Fibroblast of skin of left biceps (primary cell): ENCODE data around the gene HAGHL.
A peak's percentile ranks its signal among the peaks of the same experiment; 100 is the strongest.

Experiments
- DNase-seq, 2 experiments: peaks; one replicate each; pipeline ENCODE4 v3.0.0-alpha.2; 2013; ENCODE audit warnings: low read depth in 2 of 2

The HAGHL gene, protein sequence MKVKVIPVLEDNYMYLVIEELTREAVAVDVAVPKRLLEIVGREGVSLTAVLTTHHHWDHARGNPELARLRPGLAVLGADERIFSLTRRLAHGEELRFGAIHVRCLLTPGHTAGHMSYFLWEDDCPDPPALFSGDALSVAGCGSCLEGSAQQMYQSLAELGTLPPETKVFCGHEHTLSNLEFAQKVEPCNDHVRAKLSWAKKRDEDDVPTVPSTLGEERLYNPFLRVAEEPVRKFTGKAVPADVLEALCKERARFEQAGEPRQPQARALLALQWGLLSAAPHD

DNA sequence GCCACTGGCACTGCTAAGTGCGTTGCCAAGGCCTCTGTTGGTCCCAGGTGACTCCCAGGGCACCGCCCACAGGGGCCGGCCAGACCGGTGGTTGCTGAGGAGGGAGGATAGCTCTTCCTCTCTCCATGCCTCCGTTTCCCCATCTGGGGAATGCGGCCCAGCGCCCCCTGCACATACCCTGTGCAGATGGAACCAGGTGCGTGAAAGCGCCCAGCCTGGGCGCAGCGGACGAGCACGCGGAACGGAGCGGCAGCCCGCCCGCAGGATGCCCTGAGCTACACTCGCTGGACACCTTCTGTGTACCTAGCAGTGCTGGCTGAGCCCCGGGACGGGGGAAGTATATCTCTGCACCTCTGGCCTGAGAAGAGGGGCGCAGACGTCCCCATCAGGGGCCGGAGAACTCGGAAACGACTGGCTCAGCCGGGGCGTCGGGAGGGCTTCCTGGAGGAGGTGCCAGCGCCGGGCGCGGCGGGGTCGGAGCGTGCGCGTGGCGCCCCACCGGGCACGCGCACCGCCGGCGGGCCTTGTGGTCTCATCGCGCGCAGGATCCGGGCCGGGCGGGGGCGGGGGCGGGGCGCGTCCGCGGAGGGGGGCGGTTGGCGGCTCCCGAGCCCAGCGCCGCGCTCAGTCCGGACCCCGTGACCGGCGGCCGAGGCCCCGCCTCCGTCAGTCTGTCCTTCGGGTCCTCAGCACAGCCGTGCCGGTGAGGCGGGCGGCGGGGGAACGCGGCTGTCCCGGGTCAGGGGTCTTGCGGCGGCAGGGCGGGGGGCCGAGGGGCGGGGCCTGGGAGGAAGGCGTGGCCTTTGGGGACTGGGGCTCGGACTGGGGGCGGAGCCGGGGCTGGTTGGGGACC is at the start of gene HAGHL, which contains the start of gene CCDC78:
Gene HAGHL (plus strand): TSS at position 669 of the 853 bp plus-strand sequence. CDS start 404 bp downstream, outside the sequence.
Gene CCDC78 (minus strand): TSS at position 6 of the 853 bp plus-strand sequence. CDS start 76 bp downstream, outside the sequence.
- DNase-seq: no peak

DNA sequence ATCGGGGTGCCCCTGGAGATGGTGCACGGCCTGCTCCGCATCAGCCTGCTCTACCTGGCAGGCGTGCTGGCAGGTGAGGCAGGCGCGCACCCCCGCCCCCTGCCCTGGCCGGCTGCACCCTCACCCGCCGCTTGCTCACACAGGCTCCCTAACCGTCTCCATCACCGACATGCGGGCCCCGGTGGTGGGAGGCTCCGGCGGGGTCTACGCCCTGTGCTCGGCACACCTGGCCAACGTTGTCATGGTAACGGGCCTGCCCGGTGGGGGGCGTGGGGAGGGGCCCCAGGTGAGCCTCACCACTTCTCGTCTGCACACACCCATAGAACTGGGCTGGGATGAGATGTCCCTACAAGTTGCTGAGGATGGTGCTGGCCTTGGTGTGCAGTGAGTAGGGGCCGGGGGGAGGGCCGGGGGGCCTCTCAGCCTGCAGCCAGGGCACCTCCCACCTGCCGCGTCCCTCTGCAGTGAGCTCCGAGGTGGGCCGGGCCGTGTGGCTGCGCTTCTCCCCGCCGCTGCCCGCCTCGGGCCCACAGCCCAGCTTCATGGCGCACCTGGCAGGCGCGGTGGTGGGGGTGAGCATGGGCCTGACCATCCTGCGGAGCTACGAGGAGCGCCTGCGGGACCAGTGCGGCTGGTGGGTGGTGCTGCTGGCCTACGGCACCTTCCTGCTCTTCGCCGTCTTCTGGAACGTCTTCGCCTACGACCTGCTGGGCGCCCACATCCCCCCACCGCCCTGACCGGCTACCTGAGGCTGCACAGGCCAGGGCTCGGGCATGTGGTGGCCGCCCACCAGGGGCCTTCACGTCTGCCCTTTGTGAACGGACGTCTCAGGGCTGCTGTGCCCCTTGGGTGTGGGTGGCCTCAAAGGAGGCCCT is 49.4 kb upstream of the HAGHL start:
- DNase-seq: no peak

DNA sequence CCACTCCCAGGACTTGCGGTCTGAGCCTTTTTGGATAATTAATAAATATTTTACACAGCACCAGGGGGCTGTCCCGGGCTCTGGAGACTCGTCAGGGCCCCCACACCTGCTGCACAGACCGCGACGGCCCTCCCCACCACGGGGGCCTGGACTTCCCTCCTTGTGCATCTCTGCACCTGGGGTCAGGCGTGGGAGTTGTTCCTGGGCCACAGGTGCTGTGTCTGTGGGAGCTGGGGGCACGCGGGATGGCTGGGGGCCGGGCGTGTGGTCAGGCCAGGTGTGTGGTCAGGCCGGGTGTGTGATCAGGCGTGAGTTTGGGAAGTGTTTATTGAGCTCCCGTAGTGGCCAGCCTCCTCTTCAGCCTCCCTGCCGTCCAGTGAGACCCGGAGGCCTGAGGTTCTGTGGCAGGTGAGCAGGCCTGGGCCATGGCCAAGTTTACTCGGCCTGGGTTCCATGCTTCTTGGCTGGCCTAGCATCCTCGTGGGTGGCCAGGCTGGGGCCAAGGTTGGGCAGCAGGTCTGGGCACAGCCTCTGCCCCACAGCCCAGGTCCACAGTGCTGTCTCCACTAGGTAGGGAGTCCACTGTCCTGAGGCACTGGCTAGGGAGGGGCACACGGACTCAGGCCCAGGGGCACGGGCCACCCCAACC is 48.6 kb upstream of the HAGHL start:
- no peak for DNase-seq

DNA sequence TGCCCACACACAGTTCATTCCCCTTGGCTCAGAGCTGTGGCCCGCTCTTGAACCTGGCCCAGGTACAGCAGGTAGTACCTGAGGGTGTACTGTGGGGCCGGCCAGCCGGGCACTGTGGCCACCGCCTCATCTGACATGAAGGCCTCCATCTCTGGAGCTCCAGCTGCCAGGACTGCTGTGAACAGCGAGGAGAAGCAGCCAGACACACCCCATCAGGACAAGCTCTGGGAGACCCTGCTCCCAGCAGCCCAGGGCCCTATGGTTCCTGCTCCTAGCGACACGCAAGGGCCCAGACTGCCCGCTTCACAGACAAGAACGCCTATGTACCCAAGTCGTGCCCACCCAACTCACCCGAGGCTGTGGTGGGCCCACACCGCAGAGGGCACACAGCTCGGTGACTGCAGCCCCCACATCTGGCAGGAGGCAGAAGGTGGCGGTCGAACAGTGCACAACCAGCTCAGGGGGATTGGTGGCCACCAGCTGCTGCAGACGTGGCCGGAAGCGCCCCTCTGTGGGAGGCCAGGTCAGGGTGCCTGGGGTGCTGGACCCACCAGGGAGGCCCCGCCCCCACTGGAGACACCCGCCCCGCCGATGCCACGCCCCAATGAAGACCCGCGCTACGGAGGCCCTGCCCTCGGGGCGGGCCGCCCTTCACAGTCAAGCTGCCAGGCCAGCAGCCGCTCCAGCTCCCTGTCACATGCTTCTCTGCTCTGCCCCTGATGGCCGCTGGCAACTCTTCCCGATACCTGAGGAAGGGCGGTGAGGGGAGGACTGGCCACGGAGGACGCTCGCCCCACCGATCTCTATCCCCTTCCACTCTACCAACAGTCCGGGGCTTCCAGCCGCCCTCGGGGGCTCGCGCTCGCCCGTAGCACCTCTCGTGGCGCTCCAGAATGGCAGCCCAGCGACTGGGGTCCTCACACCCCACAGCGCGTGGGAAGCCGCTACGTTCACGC is 47.8 kb upstream of the HAGHL start:
- peak; percentile 4 to 8 for DNase-seq

DNA sequence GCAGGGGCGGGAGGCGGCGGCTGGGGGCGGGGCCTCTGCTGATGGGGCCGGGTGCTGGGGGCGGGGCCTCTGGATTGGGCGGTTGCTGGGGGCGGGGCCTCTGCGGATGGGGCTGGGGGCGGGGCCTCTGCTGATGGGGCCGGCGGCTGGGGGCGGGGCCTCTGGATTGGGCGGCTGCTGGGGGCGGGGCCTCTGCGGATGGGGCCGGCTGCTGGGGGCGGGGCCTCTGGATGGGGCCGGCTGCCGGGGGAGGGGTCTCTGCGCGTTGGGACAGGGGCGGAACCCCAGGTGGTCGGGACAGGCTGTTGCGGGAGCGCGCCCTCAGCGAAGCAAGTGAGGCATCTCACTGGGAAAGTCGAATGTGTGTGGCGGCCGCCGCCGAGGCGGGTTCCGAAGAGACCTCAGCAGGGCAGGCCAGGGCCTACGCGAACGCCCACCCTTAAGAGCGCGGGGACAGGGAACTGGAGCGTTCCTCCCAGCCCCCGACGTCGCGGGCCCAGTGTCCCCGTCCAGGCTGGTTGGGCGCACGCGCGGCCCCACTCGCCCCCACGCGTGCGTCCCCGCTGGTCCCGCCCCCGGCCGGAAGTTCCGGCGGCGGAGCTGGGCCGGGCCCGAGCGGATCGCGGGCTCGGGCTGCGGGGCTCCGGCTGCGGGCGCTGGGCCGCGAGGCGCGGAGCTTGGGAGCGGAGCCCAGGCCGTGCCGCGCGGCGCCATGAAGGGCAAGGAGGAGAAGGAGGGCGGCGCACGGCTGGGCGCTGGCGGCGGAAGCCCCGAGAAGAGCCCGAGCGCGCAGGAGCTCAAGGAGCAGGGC is 46.9 kb upstream of the HAGHL start, which contains the start of gene STUB1:
Gene STUB1 (plus strand): TSS at position 597 of the 811 bp plus-strand sequence. CDS start 116 bp downstream, at position 713.
- peak; percentile 55 to 56 for DNase-seq

DNA sequence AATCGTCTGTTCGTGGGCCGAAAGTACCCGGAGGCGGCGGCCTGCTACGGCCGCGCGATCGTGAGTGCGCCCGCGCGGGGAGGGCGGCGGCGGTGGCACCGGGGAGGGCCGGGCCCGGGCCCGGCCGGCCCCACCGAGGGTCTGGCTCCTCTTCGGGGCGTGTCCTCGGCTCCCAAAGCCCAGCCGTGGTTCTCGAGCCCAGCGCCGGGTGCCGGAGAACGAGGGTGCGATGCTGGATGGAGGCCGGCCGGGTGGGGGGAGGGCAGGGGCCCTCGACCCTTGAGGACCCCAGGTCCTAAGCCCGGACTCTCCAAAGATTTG is 46.3 kb upstream of the HAGHL start:
- DNase-seq: no peak

DNA sequence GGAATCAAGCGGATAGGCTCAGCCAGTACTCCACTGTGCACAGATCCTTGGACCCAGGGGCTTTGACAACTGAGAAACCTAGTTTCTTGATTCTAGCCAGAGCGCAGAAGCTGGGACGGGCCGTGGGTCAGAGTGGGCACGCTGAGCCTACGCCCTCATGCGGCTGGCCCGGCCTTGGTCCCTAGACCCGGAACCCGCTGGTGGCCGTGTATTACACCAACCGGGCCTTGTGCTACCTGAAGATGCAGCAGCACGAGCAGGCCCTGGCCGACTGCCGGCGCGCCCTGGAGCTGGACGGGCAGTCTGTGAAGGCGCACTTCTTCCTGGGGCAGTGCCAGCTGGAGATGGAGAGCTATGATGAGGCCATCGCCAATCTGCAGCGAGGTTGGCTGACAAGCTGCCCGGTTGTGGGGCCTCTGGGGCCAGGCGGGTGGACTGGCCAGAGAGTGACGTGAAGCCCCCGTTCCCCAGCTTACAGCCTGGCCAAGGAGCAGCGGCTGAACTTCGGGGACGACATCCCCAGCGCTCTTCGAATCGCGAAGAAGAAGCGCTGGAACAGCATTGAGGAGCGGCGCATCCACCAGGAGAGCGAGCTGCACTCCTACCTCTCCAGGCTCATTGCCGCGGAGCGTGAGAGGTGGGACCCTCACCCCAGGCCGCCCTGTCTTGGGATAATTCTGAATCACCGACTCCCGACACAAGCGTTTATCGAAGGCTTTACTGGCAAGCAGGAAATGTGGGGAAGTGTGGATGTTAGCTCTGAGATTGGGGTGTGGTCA is 45.8 kb upstream of the HAGHL start:
- no peak for DNase-seq

DNA sequence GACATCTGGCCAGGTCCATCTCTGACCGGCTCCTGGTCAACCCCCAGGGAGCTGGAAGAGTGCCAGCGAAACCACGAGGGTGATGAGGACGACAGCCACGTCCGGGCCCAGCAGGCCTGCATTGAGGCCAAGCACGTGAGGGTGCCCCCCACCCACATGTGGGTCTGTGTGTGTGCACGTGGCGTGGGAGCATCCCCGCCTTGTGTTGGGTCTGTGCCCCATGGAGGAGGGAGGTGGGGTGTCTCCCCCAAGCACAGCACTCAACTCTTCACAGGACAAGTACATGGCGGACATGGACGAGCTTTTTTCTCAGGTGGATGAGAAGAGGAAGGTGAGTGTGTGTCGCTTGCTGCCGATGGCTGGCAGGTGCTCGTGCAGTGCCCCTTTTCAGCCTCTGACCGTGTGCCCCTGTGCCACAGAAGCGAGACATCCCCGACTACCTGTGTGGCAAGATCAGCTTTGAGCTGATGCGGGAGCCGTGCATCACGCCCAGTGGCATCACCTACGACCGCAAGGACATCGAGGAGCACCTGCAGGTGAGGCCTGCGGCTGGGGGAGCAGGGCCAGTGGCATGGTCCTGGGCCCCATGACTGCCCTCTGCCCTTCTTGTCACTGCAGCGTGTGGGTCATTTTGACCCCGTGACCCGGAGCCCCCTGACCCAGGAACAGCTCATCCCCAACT is 45.0 kb upstream of the HAGHL start:
- DNase-seq: no peak

DNA sequence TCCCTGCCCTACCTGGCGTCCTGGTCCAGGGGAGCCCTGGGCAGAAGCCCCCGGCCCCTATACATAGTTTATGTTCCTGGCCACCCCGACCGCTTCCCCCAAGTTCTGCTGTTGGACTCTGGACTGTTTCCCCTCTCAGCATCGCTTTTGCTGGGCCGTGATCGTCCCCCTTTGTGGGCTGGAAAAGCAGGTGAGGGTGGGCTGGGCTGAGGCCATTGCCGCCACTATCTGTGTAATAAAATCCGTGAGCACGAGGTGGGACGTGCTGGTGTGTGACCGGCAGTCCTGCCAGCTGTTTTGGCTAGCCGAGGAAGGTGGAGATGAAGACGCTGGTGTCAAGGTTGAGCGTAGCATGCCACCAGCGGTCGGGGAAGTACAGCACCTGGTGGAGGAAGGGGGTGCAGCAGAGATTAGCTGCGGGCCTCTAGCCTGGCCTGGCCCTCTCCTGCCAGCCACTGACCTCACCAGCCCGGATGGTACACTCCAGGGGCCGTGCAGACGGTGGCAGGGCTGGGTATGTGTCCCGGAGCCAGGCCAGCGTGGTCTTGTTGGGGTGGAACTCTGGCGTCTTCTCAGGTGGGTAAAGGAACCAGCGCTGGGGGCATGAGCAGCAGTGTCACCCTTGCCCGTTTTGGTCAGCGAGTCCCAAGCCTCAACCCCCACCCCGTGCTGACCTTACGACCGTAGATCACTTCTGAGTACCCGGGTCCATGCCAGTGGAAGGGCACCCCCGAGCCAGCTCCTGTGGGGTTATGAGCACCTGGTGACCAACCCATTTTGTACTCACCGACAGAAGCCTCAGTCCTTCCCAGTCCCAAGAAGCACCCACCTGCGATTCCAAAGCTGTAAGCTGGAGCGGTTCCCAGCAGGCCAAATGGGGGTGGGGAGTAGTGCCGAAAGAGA is 44.2 kb upstream of the HAGHL start:
- DNase-seq: no peak

DNA sequence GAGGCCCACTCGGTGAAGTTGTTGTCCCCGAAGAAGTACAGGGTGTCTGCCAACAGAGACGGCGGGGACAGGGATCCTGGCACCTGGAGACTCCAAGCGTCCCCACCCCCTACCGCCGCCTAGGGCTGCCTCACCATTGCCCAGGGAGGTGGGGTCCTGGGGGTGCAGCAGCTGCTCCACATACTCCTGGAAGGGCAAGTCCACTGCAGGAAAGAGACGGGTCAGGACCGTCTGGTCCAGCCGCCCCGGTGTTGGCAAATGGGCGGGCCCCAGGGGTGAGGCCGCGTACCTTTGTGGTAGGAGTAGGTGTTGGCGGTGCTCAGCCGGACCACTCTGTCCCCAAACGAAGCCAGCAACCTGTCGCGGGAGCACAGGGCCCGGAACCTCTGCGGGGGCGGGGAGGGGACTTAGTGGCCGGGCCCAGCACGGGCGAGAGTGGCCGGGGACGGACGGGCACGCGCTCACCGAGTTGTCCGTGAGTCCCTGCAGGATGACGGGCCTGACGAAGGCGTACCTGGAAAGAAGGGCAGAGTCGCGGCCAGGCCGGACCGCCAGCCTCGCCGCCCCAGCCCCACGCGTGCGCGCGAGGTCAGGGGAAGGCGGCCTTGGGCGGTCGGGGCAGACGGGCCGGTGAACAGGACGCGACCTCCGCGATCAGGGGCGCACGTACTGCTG is 43.4 kb upstream of the HAGHL start:
- DNase-seq: no peak

DNA sequence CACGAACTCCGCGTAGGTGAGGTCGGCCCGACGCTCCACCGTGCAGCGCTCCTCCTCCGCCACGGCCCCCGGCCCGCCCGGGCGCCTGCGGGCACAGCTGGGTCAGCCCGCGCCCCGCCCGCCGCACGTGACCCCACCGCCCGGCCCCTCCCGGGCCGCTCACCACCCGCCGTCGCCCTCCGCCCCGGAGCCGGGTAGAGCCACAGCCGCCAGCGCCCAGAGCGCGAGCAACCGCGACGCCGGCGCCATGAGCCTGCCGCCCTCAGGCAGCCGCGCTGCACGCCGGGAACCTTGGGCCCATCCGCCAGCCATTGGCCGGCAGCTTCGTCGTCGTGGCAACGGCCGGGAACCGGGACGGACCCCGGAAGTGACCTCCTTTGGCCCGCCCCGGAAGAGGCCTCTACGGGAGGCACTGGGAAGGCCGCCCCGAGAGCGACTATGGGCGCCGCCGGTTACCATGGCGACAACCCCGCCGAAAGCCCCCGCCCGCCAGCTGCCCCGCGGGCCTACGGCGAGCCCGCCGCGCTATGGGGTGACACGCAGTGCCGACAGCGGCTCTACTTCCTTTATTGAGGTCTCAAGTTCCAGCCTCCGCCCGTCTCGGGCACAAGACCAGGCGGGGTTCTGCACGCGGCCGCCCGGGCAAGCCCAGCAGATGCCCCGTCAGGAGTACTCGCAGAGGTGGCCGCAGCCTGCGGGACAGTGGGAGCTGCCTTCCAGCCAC is 42.7 kb upstream of the HAGHL start, which contains the start of gene JMJD8:
Gene JMJD8 (minus strand): TSS at position 264 of the 724 bp plus-strand sequence. CDS start 15 bp downstream, at position 249.
- peak; percentile 84 to 85 for DNase-seq

DNA sequence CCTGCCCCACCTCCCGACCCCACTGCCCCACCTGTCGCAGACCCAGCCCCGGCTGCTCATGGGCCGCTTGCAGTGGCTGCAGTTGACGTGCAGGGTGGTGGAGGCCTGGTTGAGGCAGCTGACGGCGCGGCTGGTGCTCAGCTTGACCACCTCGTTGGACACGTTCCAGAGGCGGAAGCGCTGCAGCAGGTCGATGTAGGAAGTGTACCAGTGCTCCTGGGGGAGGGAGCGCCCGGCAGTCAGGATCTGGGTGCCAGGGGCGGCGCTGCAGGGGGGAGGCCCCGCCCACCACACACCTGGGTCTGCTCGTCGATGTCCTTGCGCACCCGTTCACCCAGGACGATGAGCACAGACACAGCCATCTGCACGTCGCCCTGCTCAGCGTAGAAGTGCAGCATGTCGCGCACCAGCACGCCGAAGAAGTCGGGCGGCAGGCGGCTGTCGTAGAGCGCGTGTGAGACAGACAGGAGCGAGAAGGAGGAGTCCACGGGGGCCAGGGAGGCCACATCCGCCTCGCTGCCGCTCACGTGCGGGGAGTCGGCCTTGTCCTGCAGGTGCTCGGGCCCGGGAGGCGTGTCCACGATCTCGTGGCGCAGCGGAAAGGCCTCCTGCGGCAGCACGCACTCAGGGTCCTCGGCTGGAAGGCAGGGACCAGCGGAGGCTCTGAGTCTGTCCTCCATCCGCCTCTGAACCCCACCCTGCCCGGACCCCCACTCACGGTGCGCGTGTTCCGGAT is 41.8 kb upstream of the HAGHL start:
- DNase-seq: no peak

DNA sequence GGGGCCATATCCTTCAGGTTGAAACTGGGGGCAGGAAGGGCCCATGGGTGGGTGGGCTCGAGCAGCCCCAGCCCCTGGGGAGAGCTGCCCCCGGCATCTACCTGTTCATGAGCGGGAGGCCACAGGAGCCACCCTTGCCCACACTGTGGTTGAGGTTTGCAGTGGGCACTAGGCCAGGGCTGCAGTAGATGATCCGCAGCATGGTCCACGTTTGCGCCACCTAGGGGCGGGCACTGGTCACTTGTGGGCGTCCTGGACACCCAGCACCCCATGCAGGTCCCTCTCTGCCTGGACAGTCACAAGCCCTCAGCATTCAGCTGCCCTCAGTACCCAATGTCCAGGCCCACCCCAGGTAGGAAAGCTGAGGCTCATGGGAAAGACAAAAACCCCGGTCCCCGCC is 40.9 kb upstream of the HAGHL start:
- DNase-seq: no peak

DNA sequence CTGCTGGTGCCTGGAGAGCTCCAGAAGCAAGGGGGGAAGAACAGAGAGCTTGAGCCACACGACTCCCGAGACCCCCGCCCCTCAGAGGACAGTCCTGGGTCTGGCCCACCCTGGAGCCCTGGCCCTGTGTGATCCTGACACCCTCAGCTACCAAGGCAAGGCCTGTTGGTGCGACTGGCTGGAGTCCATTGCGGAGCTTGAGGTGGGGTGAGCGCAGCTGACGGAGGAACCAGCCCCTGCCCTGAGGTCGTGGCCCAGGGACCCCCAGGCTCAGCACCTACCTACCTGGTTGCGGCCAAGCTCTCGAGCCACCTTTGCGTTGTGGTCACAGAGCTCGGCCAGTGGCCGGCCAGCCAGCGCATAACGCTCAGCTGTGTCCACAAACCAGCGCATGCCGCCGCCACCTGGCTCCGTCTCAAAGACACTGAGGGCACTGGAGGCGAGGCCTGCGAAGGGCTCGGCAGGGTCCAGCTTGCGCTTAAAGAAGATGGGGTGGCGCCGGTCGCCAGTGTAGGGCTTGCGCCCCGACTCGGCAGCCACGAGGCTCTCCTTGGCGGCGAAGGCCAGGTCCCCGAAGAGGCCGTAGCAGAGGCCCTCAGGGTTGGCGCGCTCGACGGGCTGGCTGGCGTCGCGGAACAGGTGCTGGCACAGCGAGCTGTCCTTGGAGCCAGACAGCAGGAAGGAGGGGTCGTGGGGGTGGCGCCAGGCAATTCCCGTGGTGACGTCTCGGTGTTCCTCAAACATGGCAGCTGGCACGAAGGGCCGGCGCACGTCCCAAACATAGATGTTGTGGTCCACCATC is 40.2 kb upstream of the HAGHL start:
- no peak for DNase-seq
